ENCODE results near the gene LST1.

Gene LST1

GRCh38 chr6:31559958-31560696 is 25.9 kb upstream of the LST1 start:
- peak; percentile 63 for DNase-seq (ENCODE audit: low spot score)

GRCh38 chr6:31560697-31561058 is 25.4 kb upstream of the LST1 start:
- no peak for DNase-seq (ENCODE audit: low spot score)

- DNase-seq (ENCODE audit: low spot score): no peak
Observed at GRCh38 chr6:31567531-31568370, 18.3 kb upstream of the LST1 start.

- DNase-seq (ENCODE audit: low spot score): no peak
Observed at GRCh38 chr6:31568537-31568961, 17.5 kb upstream of the LST1 start.

- no peak for DNase-seq (ENCODE audit: low spot score)
Observed at GRCh38 chr6:31569861-31570536, 16.1 kb upstream of the LST1 start.

GRCh38 chr6:31572041-31572911 is 13.8 kb upstream of the LST1 start, which contains the start of gene LTA:
Gene LTA (plus strand): TSS chr6:31572289. CDS start chr6:31572743, 454 bp downstream.
- no peak for DNase-seq (ENCODE audit: low spot score)

- no peak for DNase-seq (ENCODE audit: low spot score)
Observed at GRCh38 chr6:31573239-31574105, 12.6 kb upstream of the LST1 start.

- DNase-seq (ENCODE audit: low spot score): no peak
Observed at GRCh38 chr6:31574106-31575061, 11.7 kb upstream of the LST1 start.

- peak; percentile 53 for DNase-seq (ENCODE audit: low spot score)
Observed at GRCh38 chr6:31575335-31575901, 10.7 kb upstream of the LST1 start, which contains the start of gene TNF. Gene TNF (plus strand): TSS chr6:31575565. CDS start chr6:31575742, 177 bp downstream.

GRCh38 chr6:31575952-31576685 is 10.0 kb upstream of the LST1 start:
- DNase-seq (ENCODE audit: low spot score): no peak

GRCh38 chr6:31576897-31577578 is 9.0 kb upstream of the LST1 start:
- DNase-seq (ENCODE audit: low spot score): no peak

- no peak for DNase-seq (ENCODE audit: low spot score)
Observed at GRCh38 chr6:31577579-31577966, 8.5 kb upstream of the LST1 start.

GRCh38 chr6:31578184-31579118 is 7.6 kb upstream of the LST1 start:
- no peak for DNase-seq (ENCODE audit: low spot score)

- DNase-seq (ENCODE audit: low spot score): no peak
Observed at GRCh38 chr6:31579119-31579505, 7.0 kb upstream of the LST1 start.

GRCh38 chr6:31579546-31580437 is 6.3 kb upstream of the LST1 start:
- no peak for DNase-seq (ENCODE audit: low spot score)

GRCh38 chr6:31580438-31580740 is 5.7 kb upstream of the LST1 start:
- no peak for DNase-seq (ENCODE audit: low spot score)

Data from Ammon's horn (tissue), 1 donor.